ENCODE data around the gene HAUS2.
A peak's percentile ranks its signal among the peaks of the same experiment; 100 is the strongest.
"Not testable (repeated sequence)": the region's sequence is repeated elsewhere in the genome, so short reads cannot be mapped to it uniquely, and the experiment has no call there.

HAUS2 gene

GRCh38 chr15:42576040-42576594 is 27.5 kb downstream of the HAUS2 start:
- DNase-seq, result peak in 1 of 6 experiments; percentile 34

GRCh38 chr15:42576776-42577175 is 28.1 kb downstream of the HAUS2 start:
- no peak for DNase-seq

DNA sequence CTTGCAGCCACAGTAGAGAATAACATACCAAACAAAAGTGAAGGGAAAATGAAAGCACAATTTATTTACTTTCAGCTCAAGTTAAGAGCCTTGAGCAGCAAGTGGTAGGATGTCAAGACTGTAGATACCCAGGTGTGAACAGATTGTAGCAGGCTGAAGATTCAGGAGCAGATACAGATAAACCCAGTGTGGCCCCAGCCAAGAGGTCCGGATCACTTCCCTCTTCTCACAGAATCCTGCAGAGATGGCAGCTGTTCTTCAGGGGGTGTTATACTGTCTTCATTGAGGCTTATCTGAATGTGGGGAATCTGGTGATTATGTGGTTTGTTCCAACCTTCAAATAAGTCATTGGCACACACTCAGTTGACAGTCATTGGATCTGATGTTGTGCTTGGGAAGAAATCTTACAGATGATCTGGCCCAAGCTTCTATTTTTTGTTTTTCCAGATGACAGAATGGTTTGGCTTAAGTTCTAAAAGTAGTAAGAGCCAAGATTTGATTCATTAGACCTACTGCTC is 28.9 kb downstream of the HAUS2 start:
- no peak for DNase-seq

DNA sequence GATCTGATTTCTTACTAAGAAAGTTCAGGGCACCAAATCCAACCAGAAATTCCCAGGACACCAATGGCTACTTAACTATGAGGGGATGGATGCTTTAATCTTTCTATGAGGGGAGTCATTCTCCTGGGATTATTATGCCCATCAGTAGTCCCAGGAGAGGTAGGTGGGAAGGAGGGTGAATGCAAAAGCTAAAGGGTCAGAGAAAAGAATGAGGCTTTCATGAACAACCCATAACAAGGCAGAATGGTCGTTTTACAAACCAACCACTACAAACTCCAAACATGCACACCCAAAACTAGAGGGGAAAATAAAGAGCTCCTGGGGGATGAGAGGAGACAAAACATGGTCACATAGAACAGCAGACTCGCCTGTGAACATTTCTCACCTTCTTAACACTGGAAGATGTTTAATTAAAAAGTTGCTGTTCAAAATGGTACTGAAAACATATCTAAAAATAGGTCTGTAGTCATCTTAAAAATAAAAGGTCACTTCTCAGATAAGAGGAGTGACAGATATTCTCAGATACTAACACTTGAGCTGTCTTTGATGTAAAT is 30.4 kb downstream of the HAUS2 start:
- no peak for DNase-seq

GRCh38 chr15:42581272-42581730 is 32.7 kb downstream of the HAUS2 start:
- peak; percentile 58 to 75 (median 68) for DNase-seq

- no peak for DNase-seq
Measured at GRCh38 chr15:42582569-42583375, 34.1 kb downstream of the HAUS2 start.

DNA sequence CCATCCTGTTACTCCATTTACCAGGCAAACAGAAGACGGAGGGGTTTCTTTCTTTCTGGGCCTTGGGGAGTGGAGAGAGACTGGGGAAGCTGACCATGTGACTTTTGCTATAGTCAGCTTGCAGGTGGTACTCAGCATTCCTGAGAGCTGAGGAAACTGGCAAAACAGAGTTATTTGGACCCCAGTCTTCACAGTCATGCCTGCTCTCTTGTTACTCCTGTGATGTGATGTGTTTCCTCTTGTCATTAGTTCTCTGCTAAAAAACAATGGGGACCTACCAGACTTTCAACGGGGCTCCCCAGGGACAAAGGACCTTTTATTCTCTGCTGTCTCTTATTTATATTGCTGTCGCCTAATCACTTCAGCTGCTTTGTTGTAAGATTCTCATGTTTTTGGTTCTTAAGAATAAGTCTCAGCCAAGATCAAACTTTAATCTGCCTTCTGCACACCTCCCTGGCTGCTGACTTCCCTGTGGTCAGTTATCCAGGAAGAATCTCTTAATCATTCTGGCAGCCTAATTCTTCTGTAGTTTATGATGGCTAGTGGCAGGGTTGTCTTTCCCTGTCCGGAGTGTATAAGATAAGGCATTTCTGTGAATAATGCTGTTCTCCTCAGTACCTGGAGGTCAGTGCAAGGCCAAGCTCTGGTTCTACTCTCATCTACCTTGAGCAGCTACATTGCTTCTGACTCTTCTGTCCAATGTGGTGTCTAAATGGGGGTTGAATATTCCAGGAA is 35.6 kb downstream of the HAUS2 start:
- DNase-seq, result no peak

- DNase-seq, result no peak
Measured at GRCh38 chr15:42590619-42591237, 42.1 kb downstream of the HAUS2 start.

DNA sequence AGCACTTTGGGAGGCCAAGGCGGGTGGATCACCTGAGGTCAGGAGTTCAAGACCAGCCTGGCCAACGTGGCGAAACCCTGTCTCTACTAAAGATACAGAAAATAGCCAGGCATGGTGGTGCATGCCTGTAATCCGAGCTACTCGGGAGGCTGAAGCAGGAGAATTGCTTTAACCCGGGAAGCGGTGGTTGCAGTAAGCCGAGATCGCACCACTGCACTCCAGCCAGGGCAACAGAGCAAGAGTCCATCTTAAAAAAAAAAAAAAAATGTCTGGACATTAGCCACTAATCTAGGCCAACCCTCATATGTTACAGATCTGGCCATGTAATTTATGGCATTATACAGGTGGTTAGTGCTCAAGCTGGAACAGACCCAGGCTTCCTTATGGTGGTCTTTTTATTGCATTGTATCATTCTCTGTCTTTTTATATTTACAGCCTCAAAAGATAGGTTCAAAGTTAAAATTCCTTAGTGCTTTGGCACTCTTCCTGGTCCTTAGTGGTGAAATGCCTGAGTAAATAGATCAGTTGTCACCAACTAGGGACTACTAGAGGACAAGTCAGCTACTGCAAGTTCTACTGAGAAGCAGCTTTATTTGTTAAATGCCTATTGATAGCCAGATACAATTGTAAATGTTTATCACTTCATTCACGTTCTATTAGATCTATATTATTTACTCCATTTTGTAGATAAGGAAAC is 42.7 kb downstream of the HAUS2 start:
- no peak for DNase-seq

- DNase-seq, result no peak
Measured at GRCh38 chr15:42592716-42593115, 44.1 kb downstream of the HAUS2 start.

DNA sequence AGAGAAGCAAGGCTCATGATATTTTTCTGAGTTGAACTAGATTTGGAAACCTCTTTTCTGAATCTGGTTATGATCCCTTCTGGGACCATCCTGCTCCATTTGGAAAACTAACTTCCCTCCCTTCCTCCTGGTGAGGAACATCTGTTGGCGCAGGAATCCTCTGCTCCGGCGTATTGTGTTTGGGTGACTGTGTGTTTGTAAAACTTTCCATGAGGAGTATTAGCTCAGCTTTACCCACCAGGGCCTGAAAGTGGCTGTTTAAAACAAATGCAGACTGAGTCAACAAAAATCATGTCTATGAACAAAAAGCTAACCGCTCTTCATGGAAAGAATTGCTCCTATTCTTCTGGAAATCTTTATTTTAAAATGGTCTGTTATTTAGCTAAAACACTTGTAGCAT is 44.5 kb downstream of the HAUS2 start:
- no peak for DNase-seq

- no peak for DNase-seq
Measured at GRCh38 chr15:42594095-42594494, 45.5 kb downstream of the HAUS2 start.

GRCh38 chr15:42595626-42596240 is 47.1 kb downstream of the HAUS2 start:
- no peak for DNase-seq

DNA sequence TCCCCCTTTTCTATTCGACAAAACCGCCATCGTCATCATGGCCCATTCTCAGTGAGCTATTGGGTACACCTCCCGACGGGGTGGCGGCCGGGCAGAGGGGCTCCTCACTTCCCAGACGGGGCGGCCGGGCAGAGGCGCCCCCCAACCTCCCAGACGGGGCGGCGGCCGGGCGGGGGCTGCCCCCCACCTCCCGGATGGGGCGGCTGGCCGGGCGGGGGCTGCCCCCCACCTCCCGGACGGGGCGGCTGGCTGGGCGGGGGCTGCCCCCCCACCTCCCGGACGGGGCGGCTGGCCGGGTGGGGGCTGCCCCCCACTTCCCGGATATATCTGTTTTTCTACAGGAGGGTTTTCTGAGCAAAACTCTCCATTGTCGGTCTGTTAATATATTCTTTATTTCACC is 52.7 kb downstream of the HAUS2 start:
- not testable (repeated sequence) for DNase-seq

- DNase-seq, result no peak
Measured at GRCh38 chr15:42602501-42602900, 53.9 kb downstream of the HAUS2 start.

GRCh38 chr15:42603978-42604377 is 55.3 kb downstream of the HAUS2 start:
- DNase-seq, result no peak

DNA sequence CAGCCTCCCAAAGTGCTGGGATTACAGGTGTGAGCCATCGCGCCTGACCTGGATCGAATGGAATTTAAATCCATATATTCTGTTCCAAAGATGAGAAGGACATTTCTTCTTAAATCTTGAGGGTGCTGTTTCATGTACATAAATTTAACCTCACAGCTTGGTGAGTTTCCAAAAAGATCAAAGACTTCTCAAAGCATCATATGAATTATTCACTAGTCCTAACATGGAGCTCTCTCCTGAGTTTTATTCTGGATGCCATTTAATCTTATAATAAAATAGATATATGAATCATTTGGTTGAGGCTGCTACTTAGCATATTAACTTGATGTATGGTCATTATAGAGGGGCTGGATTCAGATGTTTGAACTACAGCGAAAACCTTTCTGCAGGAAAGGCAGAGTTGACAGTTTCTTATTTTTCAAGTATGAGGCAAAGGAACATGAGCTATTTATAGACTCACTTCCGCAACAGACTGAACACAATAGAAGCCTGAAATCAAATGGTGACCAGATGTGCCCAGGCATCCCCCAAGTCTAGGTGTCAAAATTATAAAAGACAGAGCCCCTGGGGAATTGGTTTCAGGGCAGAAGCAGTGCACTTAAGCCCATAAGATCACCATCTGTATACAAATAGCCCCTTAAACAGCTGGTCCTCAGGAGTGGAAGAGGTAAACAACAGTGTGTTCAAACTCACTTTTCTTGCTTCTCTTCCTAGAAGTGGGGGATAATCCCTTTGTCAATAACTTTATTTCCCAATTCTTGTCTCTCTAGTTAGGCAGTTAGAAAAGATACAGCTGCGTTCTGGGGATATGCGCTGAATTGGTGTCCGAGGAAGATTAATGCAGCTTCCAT is 56.5 kb downstream of the HAUS2 start:
- peak in 2 of 6 experiments; percentile 20 to 28 for DNase-seq

GRCh38 chr15:42605796-42606195 is 57.2 kb downstream of the HAUS2 start:
- DNase-seq, result no peak

DNA sequence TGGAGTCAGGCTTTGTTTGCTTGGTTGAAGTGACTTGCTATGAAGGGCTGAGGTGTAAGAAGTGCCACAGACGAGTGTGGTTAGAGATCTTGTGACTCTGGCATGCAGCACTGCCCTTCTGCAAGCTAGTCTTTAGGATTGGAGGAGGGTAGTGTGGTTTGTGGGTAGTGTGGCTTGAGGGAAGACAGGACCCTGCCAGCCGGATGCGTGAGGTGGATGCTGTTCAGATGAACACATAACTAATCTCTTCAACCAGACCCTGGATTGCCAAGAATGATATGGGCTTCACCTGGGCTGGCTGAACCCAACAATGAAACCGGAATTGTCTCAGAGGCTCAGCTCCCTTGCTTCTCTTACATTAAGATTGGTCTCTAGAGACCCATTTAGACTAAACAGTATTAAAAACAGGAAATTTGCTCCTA is 59.5 kb downstream of the HAUS2 start:
- DNase-seq, result peak in 2 of 6 experiments; percentile 3 to 10

GRCh38 chr15:42608752-42609488 is 60.3 kb downstream of the HAUS2 start:
- DNase-seq, result peak in 1 of 6 experiments; percentile 13
